ENCODE results near the gene CCDC78.

Gene CCDC78

GRCh38 chr16:676565-676902 lies 49.7 kb downstream of the CCDC78 start:
- Histone ChIP-seq H3K36me3 (ENCODE audit: low read length) (no peaks in the 10 kb centered on the region), H3F3A (ENCODE audit: insufficient read depth) (peaks cover 9% of the 10 kb centered on the region; the same call in 1 of the 2 replicates), H3K27ac (ENCODE audit: low read depth, low read length) (no peak overlapping the region), H3K9me3 (ENCODE audit: insufficient read depth, low read length) (no peaks in the 10 kb centered on the region), H3K4me3 (ENCODE audit: insufficient read depth, low read length, poor library complexity, severe bottlenecking) (no peak overlapping the region), H3K9me2 (replicated peaks; ENCODE audit: insufficient read depth, low read length) (no peaks in the 10 kb centered on the region), H3K9ac (ENCODE audit: low read length) (no peak overlapping the region), H3K27me3 (ENCODE audit: low read length) (no peaks in the 10 kb centered on the region), H2AFZ (ENCODE audit: low read depth, low read length, severe bottlenecking) (no peak overlapping the region), H4K20me1 (ENCODE audit: low read depth, low read length) (no peaks in the 10 kb centered on the region), H3K4me2 (ENCODE audit: low read depth, low read length, poor library complexity, severe bottlenecking) (no peak overlapping the region), H3K79me2 (ENCODE audit: insufficient read depth, low read length) (peaks cover 8% of the 10 kb centered on the region; the same call in 1 of the 2 replicates)
- TF ChIP-seq EZH2phosphoT487 (conservative IDR thresholded peaks at IDR 0.05; ENCODE audit: low read length) (no peak), CTCF (IDR thresholded peaks at IDR 0.05; ENCODE audit: insufficient read depth, low read length, poor library complexity, severe bottlenecking) (no peak)

- H3K4me2 ChIP-seq (ENCODE audit: low read depth, low read length, poor library complexity, severe bottlenecking) = no peak overlapping the region
- no peak overlapping the region for H3K27ac ChIP-seq (ENCODE audit: low read depth, low read length)
- no peaks in the 10 kb centered on the region for H3K9me3 ChIP-seq (ENCODE audit: insufficient read depth, low read length)
- no peaks in the 10 kb centered on the region for H3K27me3 ChIP-seq (ENCODE audit: low read length)
- peaks cover 3% of the 10 kb centered on the region; the same call in 1 of the 2 replicates for H3K79me2 ChIP-seq (ENCODE audit: insufficient read depth, low read length)
- no peak overlapping the region for H3K4me3 ChIP-seq (ENCODE audit: insufficient read depth, low read length, poor library complexity, severe bottlenecking)
- TF ChIP-seq CTCF (IDR thresholded peaks at IDR 0.05; ENCODE audit: insufficient read depth, low read length, poor library complexity, severe bottlenecking) = no peak
- no peak for TF ChIP-seq EZH2phosphoT487 (conservative IDR thresholded peaks at IDR 0.05; ENCODE audit: low read length)
- H3K36me3 ChIP-seq (ENCODE audit: low read length) = no peaks in the 10 kb centered on the region
- H3F3A ChIP-seq (ENCODE audit: insufficient read depth) = peaks cover 9% of the 10 kb centered on the region; the same call in 1 of the 2 replicates
- H3K9ac ChIP-seq (ENCODE audit: low read length) = no peak overlapping the region
- H3K9me2 ChIP-seq (replicated peaks; ENCODE audit: insufficient read depth, low read length) = no peaks in the 10 kb centered on the region
- no peaks in the 10 kb centered on the region for H4K20me1 ChIP-seq (ENCODE audit: low read depth, low read length)
- H2AFZ ChIP-seq (ENCODE audit: low read depth, low read length, severe bottlenecking) = no peak overlapping the region
Measured at GRCh38 chr16:675884-676564, 50.2 kb downstream of the CCDC78 start.

- Histone ChIP-seq H3K4me3 (ENCODE audit: insufficient read depth, low read length, poor library complexity, severe bottlenecking) (no peak within 1 kb of the TSS), H3K4me2 (ENCODE audit: low read depth, low read length, poor library complexity, severe bottlenecking) (no peak within 1 kb of the TSS)
Measured at GRCh38 chr16:674968-675883, 51.0 kb downstream of the CCDC78 start, which contains the start of gene RHBDL1. RHBDL1 (plus strand) TSS chr16:675671; CDS start chr16:675791, 120 bp downstream.

More at GRCh38 chr16:674968-675883, 51.0 kb downstream of the CCDC78 start, which contains the start of gene RHBDL1:
- Histone ChIP-seq H3K9ac (ENCODE audit: low read length) (no peak within 1 kb of the TSS), H3K79me2 (ENCODE audit: insufficient read depth, low read length) (no peaks in the 10 kb centered on the region), H3K27ac (ENCODE audit: low read depth, low read length) (no peak within 1 kb of the TSS), H4K20me1 (ENCODE audit: low read depth, low read length) (no peaks in the 10 kb centered on the region), H3K9me3 (ENCODE audit: insufficient read depth, low read length) (no peaks in the 10 kb centered on the region), H2AFZ (ENCODE audit: low read depth, low read length, severe bottlenecking) (no peak within 1 kb of the TSS), H3F3A (ENCODE audit: insufficient read depth) (peaks cover 9% of the 10 kb centered on the region; the same call in 1 of the 2 replicates), H3K27me3 (ENCODE audit: low read length) (no peaks in the 10 kb centered on the region), H3K36me3 (ENCODE audit: low read length) (no peaks in the 10 kb centered on the region), H3K9me2 (replicated peaks; ENCODE audit: insufficient read depth, low read length) (no peaks in the 10 kb centered on the region)
- TF ChIP-seq CTCF (IDR thresholded peaks at IDR 0.05; ENCODE audit: insufficient read depth, low read length, poor library complexity, severe bottlenecking) = no peak
- no peak for TF ChIP-seq EZH2phosphoT487 (conservative IDR thresholded peaks at IDR 0.05; ENCODE audit: low read length)
